Keratinocyte (primary cell): ENCODE measurements around the gene PCDH9. TPM values are rescaled to one million over a fixed set of nuclear protein-coding genes. Genes with fewer than 3 reads are reported as not detected.

Source experiments
- DNase-seq: peaks from one replicate; pipeline ENCODE4 v3.0.0-alpha.2; 2011; ENCODE audit warnings: low read depth, missing footprints, low spot score
- FAIRE-seq: peaks from 2 replicates; lab custom pipeline; 2011; peaks lifted over from hg19 to GRCh38; lab: Jason Lieb, UNC
- H2AFZ ChIP-seq: 2 replicates; pipeline ENCODE4 v1.6.0; 2012; ENCODE audit warnings: low read length, control low read depth, inconsistent platforms; ENCODE audit not compliant: control insufficient read depth
- H3K27ac ChIP-seq: 2 replicates; pipeline ENCODE4 v1.5.1; 2011; ENCODE audit warnings: low read length; ENCODE audit not compliant: control insufficient read depth, insufficient read depth
- H3K27me3 ChIP-seq: 3 replicates; pipeline ENCODE4 v1.6.0; 2011; ENCODE audit warnings: low read length; ENCODE audit not compliant: control insufficient read depth, insufficient read depth; ENCODE audit errors: extremely low read depth
- H3K36me3 ChIP-seq, 2 experiments: 2 replicates in 1 of 2; 3 replicates in 1 of 2; pipeline ENCODE4 v1.5.1; 2011; ENCODE audit warnings: low read length in 2 of 2, mild to moderate bottlenecking in 1 of 2; ENCODE audit not compliant: control insufficient read depth in 2 of 2, insufficient read depth in 2 of 2; ENCODE audit errors: extremely low read depth in 1 of 2
- H3K4me1 ChIP-seq: 3 replicates; pipeline ENCODE4 v1.5.1; 2011; ENCODE audit warnings: low read length; ENCODE audit not compliant: control insufficient read depth, insufficient read depth; ENCODE audit errors: extremely low read depth
- H3K4me2 ChIP-seq: 3 replicates; pipeline ENCODE4 v1.6.0; 2011; ENCODE audit warnings: low read depth, low read length; ENCODE audit not compliant: control insufficient read depth, insufficient read depth; ENCODE audit errors: extremely low read depth
- H3K4me3 ChIP-seq, 3 experiments: fragments of 200-600 bp in 1 of 3; sonication (generic) in 1 of 3; 2 replicates in 2 of 3; 3 replicates in 1 of 3; pipeline ENCODE4 v1.5.1; 2011 to 2016; ENCODE audit warnings: low read length in 3 of 3, mild to moderate bottlenecking in 3 of 3, control low read depth in 2 of 3, inconsistent platforms in 1 of 3, low read depth in 1 of 3, mixed read lengths in 1 of 3, mixed run types in 1 of 3, moderate library complexity in 1 of 3; ENCODE audit not compliant: control insufficient read depth in 2 of 3, insufficient read depth in 2 of 3; ENCODE audit errors: extremely low read depth in 1 of 3
- H3K79me2 ChIP-seq: 2 replicates; pipeline ENCODE4 v1.6.0; 2012; ENCODE audit warnings: low read length; ENCODE audit not compliant: control insufficient read depth, insufficient read depth
- H3K9ac ChIP-seq: 3 replicates; pipeline ENCODE4 v1.6.0; 2011; ENCODE audit warnings: low read length; ENCODE audit not compliant: control insufficient read depth, insufficient read depth; ENCODE audit errors: extremely low read depth
- H3K9me1 ChIP-seq: 3 replicates; pipeline ENCODE4 v1.6.0; 2011; ENCODE audit warnings: low read length; ENCODE audit not compliant: control insufficient read depth, insufficient read depth; ENCODE audit errors: extremely low read depth
- H3K9me3 ChIP-seq: 2 replicates; pipeline ENCODE4 v1.5.1; 2012; ENCODE audit warnings: low read depth, low read length; ENCODE audit not compliant: control insufficient read depth
- H4K20me1 ChIP-seq: 3 replicates; pipeline ENCODE4 v1.6.0; 2011; ENCODE audit warnings: low read length; ENCODE audit not compliant: control insufficient read depth, insufficient read depth; ENCODE audit errors: extremely low read depth
- EZH2 ChIP-seq: IDR thresholded peaks from one replicate; pipeline ENCODE4 v1.6.1; 2012; ENCODE audit warnings: inconsistent platforms, mild to moderate bottlenecking, low read length, moderate library complexity
- dilution Hi-C: fragments of 300-500 bp; cut with MboI; formaldehyde crosslinking; loops from one replicate; pipeline ENCODE4 v1.7.0; 2020; ENCODE audit warnings: low sequenced_read_pairs; ENCODE audit not compliant: extremely low pct_ligation_motif_present
- polyA plus RNA-seq, 5 experiments: library from polyadenylated mRNA; depleted of rRNA in 3 of 5; stranded (reverse) in 3 of 5; stranded (forward) in 1 of 5; unstranded in 1 of 5; fragments of >200 nt; gene quantifications; 1 replicate in 1 of 5; 2 replicates in 3 of 5; 3 replicates in 1 of 5; pipeline versions ENCODE4 v1.2.1 to v1.2.3, GENCODE V29; 2011 to 2012; ENCODE audit warnings: missing spikeins in 2 of 5, low read depth in 1 of 5, low replicate concordance in 1 of 5
- TF ChIP-seq, protein P1 (sequence below), 3 experiments: IDR thresholded peaks in 1 of 3; conservative IDR thresholded peaks in 1 of 3; optimal IDR thresholded peaks in 1 of 3; 2 replicates in 2 of 3; 3 replicates in 1 of 3; pipeline versions ENCODE3 to v1.5.1; 2011; ENCODE audit warnings: low read length in 3 of 3, mild to moderate bottlenecking in 3 of 3, moderate library complexity in 2 of 3, control low read depth in 1 of 3, inconsistent platforms in 1 of 3; ENCODE audit not compliant: insufficient read depth in 2 of 3; ENCODE audit errors: extremely low read depth in 1 of 3

Gene PCDH9
- polyA plus RNA-seq, 1 donor (not counting 4 experiments of a cell fraction or from before 2014, with no cell fraction given), result 0.21 TPM

- H2AFZ ChIP-seq, result no peak overlapping the region
- no peaks in the 10 kb centered on the region for H3K9me1 ChIP-seq
- H4K20me1 ChIP-seq, result no peaks in the 10 kb centered on the region
- H3K4me1 ChIP-seq, result no peaks in the 10 kb centered on the region
- no peak for DNase-seq
- H3K79me2 ChIP-seq, result no peaks in the 10 kb centered on the region
- no peak overlapping the region for H3K27ac ChIP-seq
- dilution Hi-C loops, result no loop called here
- H3K9me3 ChIP-seq, result no peaks in the 10 kb centered on the region
- H3K4me2 ChIP-seq, result no peak overlapping the region
- no peaks in the 10 kb centered on the region for H3K36me3 ChIP-seq
- TF ChIP-seq EZH2, result no peak
- TF ChIP-seq, protein P1, sequence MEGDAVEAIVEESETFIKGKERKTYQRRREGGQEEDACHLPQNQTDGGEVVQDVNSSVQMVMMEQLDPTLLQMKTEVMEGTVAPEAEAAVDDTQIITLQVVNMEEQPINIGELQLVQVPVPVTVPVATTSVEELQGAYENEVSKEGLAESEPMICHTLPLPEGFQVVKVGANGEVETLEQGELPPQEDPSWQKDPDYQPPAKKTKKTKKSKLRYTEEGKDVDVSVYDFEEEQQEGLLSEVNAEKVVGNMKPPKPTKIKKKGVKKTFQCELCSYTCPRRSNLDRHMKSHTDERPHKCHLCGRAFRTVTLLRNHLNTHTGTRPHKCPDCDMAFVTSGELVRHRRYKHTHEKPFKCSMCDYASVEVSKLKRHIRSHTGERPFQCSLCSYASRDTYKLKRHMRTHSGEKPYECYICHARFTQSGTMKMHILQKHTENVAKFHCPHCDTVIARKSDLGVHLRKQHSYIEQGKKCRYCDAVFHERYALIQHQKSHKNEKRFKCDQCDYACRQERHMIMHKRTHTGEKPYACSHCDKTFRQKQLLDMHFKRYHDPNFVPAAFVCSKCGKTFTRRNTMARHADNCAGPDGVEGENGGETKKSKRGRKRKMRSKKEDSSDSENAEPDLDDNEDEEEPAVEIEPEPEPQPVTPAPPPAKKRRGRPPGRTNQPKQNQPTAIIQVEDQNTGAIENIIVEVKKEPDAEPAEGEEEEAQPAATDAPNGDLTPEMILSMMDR (optimal IDR thresholded peaks at IDR 0.05 in 1 of 3, IDR thresholded peaks at IDR 0.05 in 1 of 3, conservative IDR thresholded peaks at IDR 0.05 in 1 of 3; ENCODE audit: extremely low read depth in 1 of 3, insufficient read depth in 2 of 3, low read length in 3 of 3), result no peak
- H3K4me3 ChIP-seq, result no peak overlapping the region
- no peak overlapping the region for H3K9ac ChIP-seq
- H3K27me3 ChIP-seq, result no peaks in the 10 kb centered on the region
- FAIRE-seq, result no peak
Observed at GRCh38 chr13:67094078-67094477, 136.1 kb downstream of the PCDH9 start.

- dilution Hi-C loops, result no loop called here
- no peak for TF ChIP-seq EZH2
- TF ChIP-seq, protein P1 (optimal IDR thresholded peaks at IDR 0.05 in 1 of 3, IDR thresholded peaks at IDR 0.05 in 1 of 3, conservative IDR thresholded peaks at IDR 0.05 in 1 of 3; ENCODE audit: extremely low read depth in 1 of 3, insufficient read depth in 2 of 3, low read length in 3 of 3), result no peak
- H3K4me2 ChIP-seq, result no peak overlapping the region
Observed at GRCh38 chr13:67091603-67092002, 138.5 kb downstream of the PCDH9 start.

More at GRCh38 chr13:67091603-67092002, 138.5 kb downstream of the PCDH9 start:
- DNase-seq (no peak), FAIRE-seq (no peak)
- Histone ChIP-seq H3K4me3 (no peak overlapping the region), H2AFZ (no peak overlapping the region), H3K27ac (no peak overlapping the region), H3K9ac (no peak overlapping the region), H3K27me3 (no peaks in the 10 kb centered on the region), H3K9me3 (no peaks in the 10 kb centered on the region), H4K20me1 (no peaks in the 10 kb centered on the region), H3K36me3 (no peaks in the 10 kb centered on the region), H3K4me1 (no peaks in the 10 kb centered on the region), H3K9me1 (no peaks in the 10 kb centered on the region), H3K79me2 (no peaks in the 10 kb centered on the region)
